ENCODE measurements around the gene FAM186B. TPM values are rescaled to one million over a fixed set of nuclear protein-coding genes. Genes with fewer than 3 reads are reported as not detected.
A peak's percentile ranks its signal among the peaks of the same experiment; 100 is the strongest.

Gene FAM186B
- total and polyA plus RNA-seq, 2 of the 13 experiments (the other 11 are each of a cell fraction or from before 2014, with no cell fraction given) = 0.07 to 0.20 TPM

DNA sequence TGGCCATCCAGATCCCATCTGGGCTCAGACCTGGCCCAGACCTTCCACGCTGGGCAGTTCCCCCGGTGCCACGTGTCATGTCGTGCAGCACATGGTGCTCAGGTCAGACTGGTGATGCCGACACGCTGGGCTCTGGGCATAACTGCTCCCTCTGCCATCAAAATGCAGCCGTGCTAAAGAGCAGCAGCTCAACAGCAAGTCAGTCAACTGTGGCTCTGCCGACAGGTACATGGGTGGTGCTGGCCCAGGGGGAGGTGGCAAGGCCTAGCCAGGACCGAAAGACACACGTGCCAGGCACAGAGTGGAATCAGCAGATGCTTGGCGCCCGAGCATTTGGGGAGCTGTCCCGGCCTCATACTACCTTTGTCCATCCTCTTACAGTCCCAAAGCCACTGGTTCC, 39.1 kb downstream of the FAM186B start:
- Histone ChIP-seq H3K27me3 (ENCODE audit: control insufficient read depth in 1 of 2, insufficient read depth in 2 of 2, low read length in 2 of 2) (no peaks in the 10 kb centered on the region; a peak in 1 of 5 replicates), H4K20me1 (ENCODE audit: insufficient read depth, low read length) (no peaks in the 10 kb centered on the region), H3K4me2 (ENCODE audit: low read depth, low read length) (peak overlapping the region; percentile 80), H3K79me2 (ENCODE audit: insufficient read depth, low read length) (peaks cover 27% of the 10 kb centered on the region), H3K36me3 (replicated peaks in 1 of 2; ENCODE audit: control insufficient read depth in 1 of 2, insufficient read depth in 2 of 2, low read length in 2 of 2) (peaks cover 14 to 47% of the 10 kb centered on the region in 2 experiments), H2AFZ (ENCODE audit: low read length) (no peak overlapping the region), H3K27ac (ENCODE audit: extremely low read length, insufficient read depth, low read length) (no peak overlapping the region), H3K9ac (ENCODE audit: insufficient read depth, low read depth, low read length) (peak overlapping the region; percentile 25; the same call in 1 of the 2 replicates), H3K4me3 (replicated peaks in 1 of 3; ENCODE audit: insufficient read depth in 1 of 3, low read depth in 2 of 3, low read length in 3 of 3) (peak overlapping the region in 1 of 3 experiments; percentile 98; a peak in 2 of 6 replicates), H3K9me3 (ENCODE audit: low read length) (no peaks in the 10 kb centered on the region), H3K4me1 (ENCODE audit: insufficient read depth, low read length) (peaks cover 33% of the 10 kb centered on the region)
- POLR2A ChIA-PET = interaction anchor here (2.6 kb wide), 1 partner anchor 15 kb away, joined by 11 read pairs; no protein-coding TSS in a partner anchor
- no TSS peak for BruUV-seq (replicated peaks)
- in situ Hi-C loops (cut with HindIII; ENCODE audit: extremely low pct_ligation_motif_present, low pct_unique_long_range_greater_than_20kb) (no loop called here), intact Hi-C loops (cut with micrococcal nuclease; ENCODE audit: unreplicated experiment) (loop anchor here (5.0 kb wide), 2 partner anchors 56 to 569 kb away; partner anchors contain the start of genes DDN and PRPF40B)
- TF ChIP-seq RBFOX2 (IDR thresholded peaks at IDR 0.05; ENCODE audit: low read depth, low read length) (0 out of 2 replicates have a peak, but pooled peaks have one; percentile 27), ZNF703 (CRISPR knock-in tag; IDR thresholded peaks at IDR 0.05; ENCODE audit: borderline replicate concordance) (no peak)
- ATAC-seq = no peak
- DNase-seq (ENCODE audit: low spot score) = no peak
- CTCF ChIA-PET (ENCODE audit: low intra/inter-chr PET ratio, low total read pairs) = no interaction called here
- WGBS (ENCODE audit: low lambda C conversion rate) = 89% methylated on average over 7 of the region's 13 CpGs
- FAIRE-seq = no peak

DNA sequence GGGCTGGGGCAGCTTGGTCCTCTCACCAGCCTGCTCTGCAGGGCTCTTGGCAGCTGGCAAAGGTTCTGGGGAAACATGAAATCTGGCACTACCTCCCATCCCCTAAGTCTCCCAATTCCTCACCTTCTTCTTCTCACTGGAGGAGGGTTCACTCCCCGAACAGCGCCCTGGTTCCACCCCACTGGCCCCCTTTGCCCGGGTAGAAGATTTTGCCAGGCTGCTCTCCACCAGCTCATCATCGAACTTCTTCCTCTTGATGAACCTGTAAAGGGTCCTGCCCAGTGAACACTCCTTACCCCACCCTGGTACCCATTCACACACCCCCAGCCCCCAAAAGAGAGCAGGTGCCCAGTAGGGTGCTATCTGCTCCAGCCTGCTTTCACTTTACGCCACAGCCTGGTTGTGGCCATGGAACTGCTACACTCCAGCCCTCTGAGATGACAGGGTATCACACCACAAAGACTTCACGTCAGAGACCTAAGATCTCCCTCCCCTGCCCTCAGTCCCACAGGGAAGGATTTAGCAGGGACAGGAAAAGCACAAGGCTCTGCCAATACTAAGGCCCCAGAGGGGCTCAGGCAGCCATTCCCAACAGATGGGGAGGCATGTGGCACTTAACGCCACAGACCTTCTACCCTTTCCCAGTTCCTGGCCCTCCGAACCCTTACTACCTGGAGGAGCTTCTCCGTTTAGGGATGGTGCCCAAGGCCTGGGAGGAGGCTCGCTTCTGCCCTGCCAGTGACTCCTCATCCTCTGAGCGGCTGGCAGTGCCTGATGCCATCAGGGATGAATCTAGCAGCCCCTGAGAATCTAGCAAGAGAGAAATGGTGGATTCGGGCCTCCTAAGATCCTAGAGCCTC, 39.8 kb downstream of the FAM186B start:
- Histone ChIP-seq H3K9ac (ENCODE audit: insufficient read depth, low read depth, low read length) (no peak overlapping the region), H3K36me3 (replicated peaks in 1 of 2; ENCODE audit: control insufficient read depth in 1 of 2, insufficient read depth in 2 of 2, low read length in 2 of 2) (peaks cover 16 to 54% of the 10 kb centered on the region in 2 experiments), H3K4me1 (ENCODE audit: insufficient read depth, low read length) (peaks cover 26% of the 10 kb centered on the region), H3K4me3 (replicated peaks in 1 of 3; ENCODE audit: insufficient read depth in 1 of 3, low read depth in 2 of 3, low read length in 3 of 3) (no peak overlapping the region), H4K20me1 (ENCODE audit: insufficient read depth, low read length) (no peaks in the 10 kb centered on the region), H3K27me3 (ENCODE audit: control insufficient read depth in 1 of 2, insufficient read depth in 2 of 2, low read length in 2 of 2) (no peaks in the 10 kb centered on the region; a peak in 1 of 5 replicates), H3K79me2 (ENCODE audit: insufficient read depth, low read length) (peaks cover 23% of the 10 kb centered on the region), H2AFZ (ENCODE audit: low read length) (no peak overlapping the region), H3K4me2 (ENCODE audit: low read depth, low read length) (no peak overlapping the region), H3K9me3 (ENCODE audit: low read length) (no peaks in the 10 kb centered on the region), H3K27ac (ENCODE audit: extremely low read length, insufficient read depth, low read length) (no peak overlapping the region)
- no peak for FAIRE-seq
- ATAC-seq = no peak
- WGBS (ENCODE audit: low lambda C conversion rate) = 98% methylated on average over 12 of the region's 12 CpGs
- ChIA-PET CTCF (ENCODE audit: low intra/inter-chr PET ratio, low total read pairs) (no interaction called here), POLR2A (interaction anchor here (0.9 to 2.6 kb wide), 2 partner anchors 15 to 176 kb away, joined by 3 to 11 read pairs; partner anchors contain the start of gene TMBIM6)
- TF ChIP-seq EED (CRISPR knock-in tag; IDR thresholded peaks at IDR 0.05) = no peak
- TF ChIP-seq, protein P1, sequence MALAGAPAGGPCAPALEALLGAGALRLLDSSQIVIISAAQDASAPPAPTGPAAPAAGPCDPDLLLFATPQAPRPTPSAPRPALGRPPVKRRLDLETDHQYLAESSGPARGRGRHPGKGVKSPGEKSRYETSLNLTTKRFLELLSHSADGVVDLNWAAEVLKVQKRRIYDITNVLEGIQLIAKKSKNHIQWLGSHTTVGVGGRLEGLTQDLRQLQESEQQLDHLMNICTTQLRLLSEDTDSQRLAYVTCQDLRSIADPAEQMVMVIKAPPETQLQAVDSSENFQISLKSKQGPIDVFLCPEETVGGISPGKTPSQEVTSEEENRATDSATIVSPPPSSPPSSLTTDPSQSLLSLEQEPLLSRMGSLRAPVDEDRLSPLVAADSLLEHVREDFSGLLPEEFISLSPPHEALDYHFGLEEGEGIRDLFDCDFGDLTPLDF (CRISPR knock-in tag; IDR thresholded peaks at IDR 0.05) = no peak
- no peak for TF ChIP-seq ZNF616 (CRISPR knock-in tag; IDR thresholded peaks at IDR 0.05; ENCODE audit: low read depth)
- no peak for TF ChIP-seq ZNF430 (CRISPR knock-in tag; IDR thresholded peaks at IDR 0.05)
- TF ChIP-seq ZNF670 (CRISPR knock-in tag; IDR thresholded peaks at IDR 0.05; ENCODE audit: borderline replicate concordance) = no peak
- no peak for TF ChIP-seq HNF4A (CRISPR knock-in tag; IDR thresholded peaks at IDR 0.05)
- TF ChIP-seq, protein P2, sequence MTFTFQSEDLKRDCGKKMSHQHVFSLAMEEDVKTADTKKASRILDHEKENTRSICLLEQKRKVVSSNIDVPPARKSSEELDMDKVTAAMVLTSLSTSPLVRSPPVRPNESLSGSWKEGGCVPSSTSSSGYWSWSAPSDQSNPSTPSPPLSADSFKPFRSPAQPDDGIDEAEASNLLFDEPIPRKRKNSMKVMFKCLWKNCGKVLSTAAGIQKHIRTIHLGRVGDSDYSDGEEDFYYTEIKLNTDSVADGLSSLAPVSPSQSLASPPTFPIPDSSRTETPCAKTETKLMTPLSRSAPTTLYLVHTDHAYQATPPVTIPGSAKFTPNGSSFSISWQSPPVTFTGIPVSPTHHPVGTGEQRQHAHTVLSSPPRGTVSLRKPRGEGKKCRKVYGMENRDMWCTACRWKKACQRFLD (CRISPR knock-in tag; IDR thresholded peaks at IDR 0.05; ENCODE audit: borderline replicate concordance) = no peak
- no peak for TF ChIP-seq PRMT3 (CRISPR knock-in tag; IDR thresholded peaks at IDR 0.05; ENCODE audit: borderline replicate concordance, low read depth)
- TF ChIP-seq ZNF510 (CRISPR knock-in tag; IDR thresholded peaks at IDR 0.05; ENCODE audit: low read depth) = no peak
- no TSS peak for BruUV-seq (replicated peaks)
- intact Hi-C loops (cut with micrococcal nuclease; ENCODE audit: unreplicated experiment) (loop anchor here (5.0 kb wide), 2 partner anchors 57 to 568 kb away; partner anchors contain the start of genes DDN and PRPF40B), in situ Hi-C loops (cut with HindIII; ENCODE audit: extremely low pct_ligation_motif_present, low pct_unique_long_range_greater_than_20kb) (no loop called here)
- no peak for DNase-seq (ENCODE audit: low spot score)
